BJ (cell line): ENCODE data around the gene NLK. TPM values are rescaled to one million over a fixed set of nuclear protein-coding genes. Genes with fewer than 3 reads are reported as not detected.

Experiments used
- CTCF ChIA-PET: fragments of 350-600 bp; formaldehyde crosslinking; extraction: SDS; loops from one replicate; lab custom pipeline; 2021; ENCODE audit warnings: antibody characterized with exemption, inconsistent platforms; lab: Yijun Ruan, JAX
- POLR2A ChIA-PET: fragments of 300-600 bp; sonication (Branson Sonifier 250); formaldehyde crosslinking; extraction: SDS; loops from one replicate; lab custom pipeline; 2021; ENCODE audit warnings: antibody characterized with exemption; lab: Charles Lee
- DNase-seq: peaks from one replicate; pipeline ENCODE4 v3.0.0-alpha.2; 2011; ENCODE audit warnings: low read depth
- H3K27me3 ChIP-seq: 2 replicates; pipeline ENCODE4 v1.6.0; 2011; ENCODE audit warnings: low read length; ENCODE audit not compliant: control insufficient read depth, insufficient read depth
- H3K36me3 ChIP-seq: 2 replicates; pipeline ENCODE4 v1.5.1; 2011; ENCODE audit warnings: low read length; ENCODE audit not compliant: control insufficient read depth, insufficient read depth
- H3K4me3 ChIP-seq: 2 replicates; pipeline ENCODE4 v1.5.1; 2011; ENCODE audit warnings: low read depth, mild to moderate bottlenecking, control low read depth, low read length
- polyA plus RNA-seq: library from polyadenylated mRNA; depleted of rRNA; stranded (reverse); fragments of >200 nt; gene quantifications from 2 replicates; pipeline ENCODE4 v1.2.3, GENCODE V29; 2011
- TF ChIP-seq, protein P1 (sequence below): IDR thresholded peaks from 2 replicates; pipeline ENCODE4 v1.5.1; 2011; ENCODE audit warnings: low read depth, mild to moderate bottlenecking, control low read depth, inconsistent platforms, low read length, moderate library complexity; ENCODE audit not compliant: insufficient read depth

Gene NLK
- polyA plus RNA-seq, 1 experiment, result 16.5 TPM

DNA sequence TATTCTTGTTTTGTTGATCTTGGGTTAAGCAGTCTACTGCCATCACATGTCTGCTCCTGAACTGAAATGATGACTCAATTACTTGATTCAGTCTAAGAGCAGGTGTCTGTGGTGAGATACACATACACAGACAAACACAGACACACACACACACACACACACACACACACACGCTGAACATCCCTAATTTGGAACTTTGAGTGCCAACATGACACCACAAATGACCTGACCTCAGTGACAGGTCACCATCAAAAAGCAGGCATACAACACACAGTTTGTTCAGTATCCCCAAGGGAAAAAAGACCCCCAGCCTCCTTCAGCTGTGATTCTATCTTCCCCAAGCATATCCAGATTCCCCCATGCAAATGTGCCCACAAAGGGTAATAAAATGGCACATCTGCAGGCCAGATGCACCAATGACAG is 146.4 kb downstream of the NLK start:
- CTCF ChIA-PET, result interaction anchor here (0.7 to 2.2 kb wide), 2 partner anchors 11 to 23 kb away, joined by 3 to 5 read pairs; no protein-coding TSS in a partner anchor
- H3K36me3 ChIP-seq, result peaks cover 6% of the 10 kb centered on the region
- TF ChIP-seq, protein P1, sequence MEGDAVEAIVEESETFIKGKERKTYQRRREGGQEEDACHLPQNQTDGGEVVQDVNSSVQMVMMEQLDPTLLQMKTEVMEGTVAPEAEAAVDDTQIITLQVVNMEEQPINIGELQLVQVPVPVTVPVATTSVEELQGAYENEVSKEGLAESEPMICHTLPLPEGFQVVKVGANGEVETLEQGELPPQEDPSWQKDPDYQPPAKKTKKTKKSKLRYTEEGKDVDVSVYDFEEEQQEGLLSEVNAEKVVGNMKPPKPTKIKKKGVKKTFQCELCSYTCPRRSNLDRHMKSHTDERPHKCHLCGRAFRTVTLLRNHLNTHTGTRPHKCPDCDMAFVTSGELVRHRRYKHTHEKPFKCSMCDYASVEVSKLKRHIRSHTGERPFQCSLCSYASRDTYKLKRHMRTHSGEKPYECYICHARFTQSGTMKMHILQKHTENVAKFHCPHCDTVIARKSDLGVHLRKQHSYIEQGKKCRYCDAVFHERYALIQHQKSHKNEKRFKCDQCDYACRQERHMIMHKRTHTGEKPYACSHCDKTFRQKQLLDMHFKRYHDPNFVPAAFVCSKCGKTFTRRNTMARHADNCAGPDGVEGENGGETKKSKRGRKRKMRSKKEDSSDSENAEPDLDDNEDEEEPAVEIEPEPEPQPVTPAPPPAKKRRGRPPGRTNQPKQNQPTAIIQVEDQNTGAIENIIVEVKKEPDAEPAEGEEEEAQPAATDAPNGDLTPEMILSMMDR, result no peak
- no peaks in the 10 kb centered on the region for H3K27me3 ChIP-seq
- H3K4me3 ChIP-seq, result no peak overlapping the region
- DNase-seq, result no peak
- POLR2A ChIA-PET, result no interaction called here

- no peak for DNase-seq
- POLR2A ChIA-PET, result no interaction called here
These were observed 147.2 kb downstream of the NLK start for GRCh38 chr17:28189667-28190066.

DNA sequence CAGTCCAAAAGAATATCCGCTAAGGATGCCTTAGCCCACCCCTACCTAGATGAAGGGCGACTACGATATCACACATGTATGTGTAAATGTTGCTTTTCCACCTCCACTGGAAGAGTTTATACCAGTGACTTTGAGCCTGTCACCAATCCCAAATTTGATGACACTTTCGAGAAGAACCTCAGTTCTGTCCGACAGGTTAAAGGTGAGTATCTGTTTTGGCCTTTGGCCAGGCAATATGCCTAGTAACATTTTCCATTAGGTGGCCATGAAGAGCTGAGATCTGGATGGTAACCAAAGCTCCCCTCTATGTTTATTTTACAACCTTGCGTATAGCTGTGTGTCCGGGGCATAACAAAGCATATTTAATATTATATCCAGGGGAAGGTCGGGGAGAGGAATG is 148.5 kb downstream of the NLK start:
- POLR2A ChIA-PET, result no interaction called here
- CTCF ChIA-PET, result no interaction called here
- TF ChIP-seq, protein P1, result no peak
- peaks cover 8% of the 10 kb centered on the region for H3K36me3 ChIP-seq
- no peak for DNase-seq
- H3K27me3 ChIP-seq, result no peaks in the 10 kb centered on the region
- H3K4me3 ChIP-seq, result no peak overlapping the region

More at GRCh38 chr17:28189667-28190066, 147.2 kb downstream of the NLK start:
- CTCF ChIA-PET, result interaction anchor here (2.2 kb wide), 1 partner anchor 12 kb away, joined by 5 read pairs; no protein-coding TSS in a partner anchor
- Histone ChIP-seq H3K4me3 (no peak overlapping the region), H3K36me3 (peaks cover 6% of the 10 kb centered on the region), H3K27me3 (no peaks in the 10 kb centered on the region)
- TF ChIP-seq, protein P1, result no peak

DNA sequence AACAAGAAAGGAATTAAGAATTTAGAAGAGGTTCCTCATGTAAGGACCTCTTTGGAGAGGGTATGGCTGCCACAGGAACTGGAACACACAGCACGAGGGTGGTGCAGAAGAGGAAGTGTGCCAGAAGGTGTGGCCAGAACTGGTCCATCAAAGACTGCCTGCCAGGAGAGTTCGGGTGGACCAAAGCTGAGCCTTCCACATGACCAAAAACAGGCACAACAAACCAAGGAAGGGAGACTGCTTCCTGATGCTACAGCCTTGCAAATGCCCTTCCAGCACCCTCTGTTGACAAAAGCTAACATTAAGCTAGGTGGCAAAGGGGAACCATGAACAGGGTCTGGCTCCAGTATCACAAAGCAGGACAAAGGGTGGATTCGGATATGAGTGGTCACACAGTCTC is 150.8 kb downstream of the NLK start:
- Histone ChIP-seq H3K36me3 (peaks cover 10% of the 10 kb centered on the region), H3K4me3 (no peak overlapping the region), H3K27me3 (no peaks in the 10 kb centered on the region)
- ChIA-PET POLR2A (interaction anchor here (0.6 kb wide), 1 partner anchor 154 kb away, joined by 3 read pairs; no protein-coding TSS in a partner anchor), CTCF (interaction anchor here (1.4 kb wide), 1 partner anchor 300 kb away, joined by 3 read pairs; the partner anchor contains the start of gene LYRM9)
- no peak for DNase-seq
- TF ChIP-seq, protein P1, result no peak

DNA sequence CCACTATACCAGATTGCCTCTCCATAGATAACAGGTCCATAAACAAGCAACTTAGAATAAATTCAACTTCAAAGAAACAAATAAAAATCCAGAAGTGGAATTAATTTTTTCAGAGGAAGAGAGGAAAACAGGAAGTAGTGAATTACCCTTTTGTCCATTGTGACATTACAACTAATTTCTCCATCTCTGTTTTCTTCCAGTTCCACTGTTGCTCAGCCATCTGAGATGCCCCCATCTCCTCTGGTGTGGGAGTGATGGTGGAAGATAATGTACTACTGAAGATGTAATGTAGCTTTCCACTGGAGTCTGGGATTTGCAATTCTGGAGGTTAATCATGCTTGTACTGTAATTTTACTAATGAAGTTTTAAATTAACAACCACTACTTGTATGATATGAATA is 151.9 kb downstream of the NLK start:
- TF ChIP-seq, protein P1, result no peak
- H3K36me3 ChIP-seq, result peaks cover 10% of the 10 kb centered on the region
- no peak overlapping the region for H3K4me3 ChIP-seq
- CTCF ChIA-PET, result interaction anchor here (0.7 kb wide), 1 partner anchor 14 kb away, joined by 4 read pairs; no protein-coding TSS in a partner anchor
- DNase-seq, result no peak
- H3K27me3 ChIP-seq, result no peaks in the 10 kb centered on the region
- POLR2A ChIA-PET, result no interaction called here
